HEK293 (cell line): Measurements from ENCODE around the gene NUP210.

Experiments used
- MYNN ChIP-seq: fragments of 450-650 bp; formaldehyde crosslinking; IDR thresholded peaks from 2 replicates; pipeline ENCODE4 v1.5.1; 2016; ENCODE audit warnings: missing biosample characterization, missing genetic modification characterization, borderline replicate concordance
- ZBTB1 ChIP-seq: fragments of 450-650 bp; formaldehyde crosslinking; IDR thresholded peaks from 2 replicates; pipeline ENCODE4 v1.5.1; 2016; ENCODE audit warnings: missing biosample characterization, missing genetic modification characterization
- ZNF433 ChIP-seq: fragments of 450-650 bp; formaldehyde crosslinking; IDR thresholded peaks from 2 replicates; pipeline ENCODE4 v1.5.1; 2016; ENCODE audit warnings: missing biosample characterization, missing genetic modification characterization, low read depth
- TF ChIP-seq, protein P1 (sequence below): fragments of 450-650 bp; formaldehyde crosslinking; IDR thresholded peaks from 2 replicates; pipeline ENCODE4 v1.5.1; 2016; ENCODE audit warnings: missing biosample characterization, missing genetic modification characterization
- TF ChIP-seq, protein P2 (sequence below): fragments of 450-650 bp; formaldehyde crosslinking; IDR thresholded peaks from 2 replicates; pipeline ENCODE4 v1.5.1; 2016; ENCODE audit warnings: missing biosample characterization, missing genetic modification characterization
- TF ChIP-seq, protein P3 (sequence below): fragments of 450-650 bp; formaldehyde crosslinking; IDR thresholded peaks from 2 replicates; pipeline ENCODE4 v1.5.1; 2016; ENCODE audit warnings: missing biosample characterization, missing genetic modification characterization

DNA sequence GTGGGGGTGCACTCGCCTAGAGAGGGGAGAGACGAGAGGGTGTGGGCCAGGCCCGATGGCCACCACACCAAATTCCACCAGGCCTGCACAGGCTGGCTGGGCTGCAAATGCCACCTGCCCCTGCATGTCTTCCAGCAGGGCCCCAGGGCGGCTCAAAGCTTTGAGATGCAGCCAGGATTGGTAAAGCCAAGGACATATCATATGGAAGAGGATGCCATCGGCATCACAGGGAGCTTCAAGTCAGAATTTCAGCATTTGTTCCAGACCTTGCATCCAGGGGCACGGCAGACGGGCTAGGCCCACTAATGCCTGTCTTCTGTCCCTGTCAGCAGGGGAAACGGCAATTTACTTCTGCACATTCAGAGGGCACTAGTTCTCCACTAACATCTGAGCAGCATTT, 97.8 kb downstream of the NUP210 start:
- TF ChIP-seq ZBTB1 (tag by site-specific recombination), result no peak
- no peak for TF ChIP-seq ZNF433 (tag by site-specific recombination)
- TF ChIP-seq, protein P1, sequence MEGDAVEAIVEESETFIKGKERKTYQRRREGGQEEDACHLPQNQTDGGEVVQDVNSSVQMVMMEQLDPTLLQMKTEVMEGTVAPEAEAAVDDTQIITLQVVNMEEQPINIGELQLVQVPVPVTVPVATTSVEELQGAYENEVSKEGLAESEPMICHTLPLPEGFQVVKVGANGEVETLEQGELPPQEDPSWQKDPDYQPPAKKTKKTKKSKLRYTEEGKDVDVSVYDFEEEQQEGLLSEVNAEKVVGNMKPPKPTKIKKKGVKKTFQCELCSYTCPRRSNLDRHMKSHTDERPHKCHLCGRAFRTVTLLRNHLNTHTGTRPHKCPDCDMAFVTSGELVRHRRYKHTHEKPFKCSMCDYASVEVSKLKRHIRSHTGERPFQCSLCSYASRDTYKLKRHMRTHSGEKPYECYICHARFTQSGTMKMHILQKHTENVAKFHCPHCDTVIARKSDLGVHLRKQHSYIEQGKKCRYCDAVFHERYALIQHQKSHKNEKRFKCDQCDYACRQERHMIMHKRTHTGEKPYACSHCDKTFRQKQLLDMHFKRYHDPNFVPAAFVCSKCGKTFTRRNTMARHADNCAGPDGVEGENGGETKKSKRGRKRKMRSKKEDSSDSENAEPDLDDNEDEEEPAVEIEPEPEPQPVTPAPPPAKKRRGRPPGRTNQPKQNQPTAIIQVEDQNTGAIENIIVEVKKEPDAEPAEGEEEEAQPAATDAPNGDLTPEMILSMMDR (tag by site-specific recombination), result no peak
- TF ChIP-seq, protein P2, sequence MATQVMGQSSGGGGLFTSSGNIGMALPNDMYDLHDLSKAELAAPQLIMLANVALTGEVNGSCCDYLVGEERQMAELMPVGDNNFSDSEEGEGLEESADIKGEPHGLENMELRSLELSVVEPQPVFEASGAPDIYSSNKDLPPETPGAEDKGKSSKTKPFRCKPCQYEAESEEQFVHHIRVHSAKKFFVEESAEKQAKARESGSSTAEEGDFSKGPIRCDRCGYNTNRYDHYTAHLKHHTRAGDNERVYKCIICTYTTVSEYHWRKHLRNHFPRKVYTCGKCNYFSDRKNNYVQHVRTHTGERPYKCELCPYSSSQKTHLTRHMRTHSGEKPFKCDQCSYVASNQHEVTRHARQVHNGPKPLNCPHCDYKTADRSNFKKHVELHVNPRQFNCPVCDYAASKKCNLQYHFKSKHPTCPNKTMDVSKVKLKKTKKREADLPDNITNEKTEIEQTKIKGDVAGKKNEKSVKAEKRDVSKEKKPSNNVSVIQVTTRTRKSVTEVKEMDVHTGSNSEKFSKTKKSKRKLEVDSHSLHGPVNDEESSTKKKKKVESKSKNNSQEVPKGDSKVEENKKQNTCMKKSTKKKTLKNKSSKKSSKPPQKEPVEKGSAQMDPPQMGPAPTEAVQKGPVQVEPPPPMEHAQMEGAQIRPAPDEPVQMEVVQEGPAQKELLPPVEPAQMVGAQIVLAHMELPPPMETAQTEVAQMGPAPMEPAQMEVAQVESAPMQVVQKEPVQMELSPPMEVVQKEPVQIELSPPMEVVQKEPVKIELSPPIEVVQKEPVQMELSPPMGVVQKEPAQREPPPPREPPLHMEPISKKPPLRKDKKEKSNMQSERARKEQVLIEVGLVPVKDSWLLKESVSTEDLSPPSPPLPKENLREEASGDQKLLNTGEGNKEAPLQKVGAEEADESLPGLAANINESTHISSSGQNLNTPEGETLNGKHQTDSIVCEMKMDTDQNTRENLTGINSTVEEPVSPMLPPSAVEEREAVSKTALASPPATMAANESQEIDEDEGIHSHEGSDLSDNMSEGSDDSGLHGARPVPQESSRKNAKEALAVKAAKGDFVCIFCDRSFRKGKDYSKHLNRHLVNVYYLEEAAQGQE (tag by site-specific recombination), result no peak
- TF ChIP-seq, protein P3, sequence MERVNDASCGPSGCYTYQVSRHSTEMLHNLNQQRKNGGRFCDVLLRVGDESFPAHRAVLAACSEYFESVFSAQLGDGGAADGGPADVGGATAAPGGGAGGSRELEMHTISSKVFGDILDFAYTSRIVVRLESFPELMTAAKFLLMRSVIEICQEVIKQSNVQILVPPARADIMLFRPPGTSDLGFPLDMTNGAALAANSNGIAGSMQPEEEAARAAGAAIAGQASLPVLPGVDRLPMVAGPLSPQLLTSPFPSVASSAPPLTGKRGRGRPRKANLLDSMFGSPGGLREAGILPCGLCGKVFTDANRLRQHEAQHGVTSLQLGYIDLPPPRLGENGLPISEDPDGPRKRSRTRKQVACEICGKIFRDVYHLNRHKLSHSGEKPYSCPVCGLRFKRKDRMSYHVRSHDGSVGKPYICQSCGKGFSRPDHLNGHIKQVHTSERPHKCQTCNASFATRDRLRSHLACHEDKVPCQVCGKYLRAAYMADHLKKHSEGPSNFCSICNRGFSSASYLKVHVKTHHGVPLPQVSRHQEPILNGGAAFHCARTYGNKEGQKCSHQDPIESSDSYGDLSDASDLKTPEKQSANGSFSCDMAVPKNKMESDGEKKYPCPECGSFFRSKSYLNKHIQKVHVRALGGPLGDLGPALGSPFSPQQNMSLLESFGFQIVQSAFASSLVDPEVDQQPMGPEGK (tag by site-specific recombination), result no peak
- no peak for TF ChIP-seq MYNN
